K562 (cell line): ENCODE results near the gene CHRNG. TPM values are rescaled to one million over a fixed set of nuclear protein-coding genes. Genes with fewer than 3 reads are reported as not detected.

Source experiments
- ATAC-seq: fragments of 200-7000 bp; cut with Tn5 transposase; 3 replicates; pipeline ENCODE4 v1.9.1; 2020; ENCODE audit warnings: moderate library complexity
- BruUV-seq: library from RNA; stranded (reverse); fragments of 400-500 nt; replicated peaks from 2 replicates; lab custom pipeline; 2021; lab: Mats Ljungman, UMichigan
- CTCF ChIA-PET: fragments of 300-600 bp; formaldehyde crosslinking; extraction: SDS; loops from one replicate; lab custom pipeline; 2021; ENCODE audit warnings: low intra/inter-chr PET ratio; lab: Yijun Ruan, JAX
- POLR2A ChIA-PET: fragments of 300-600, 350-650 bp; sonication (Branson Sonifier 250); formaldehyde crosslinking; extraction: SDS; loops from one replicate; lab custom pipeline; 2021; ENCODE audit warnings: antibody characterized with exemption, inconsistent platforms; lab: Yijun Ruan, JAX
- DNase-seq, 4 experiments: peaks; one replicate each; pipeline versions ENCODE4 v3.0.0 to v3.0.0-alpha.2; 2011 to 2018; ENCODE audit warnings: low spot score in 3 of 4, mixed read lengths in 3 of 4; ENCODE audit errors: extremely low read depth in 1 of 4
- FAIRE-seq: peaks from 2 replicates; lab custom pipeline; 2011; peaks lifted over from hg19 to GRCh38; lab: Jason Lieb, UNC
- H2AFZ ChIP-seq: 2 replicates; pipeline ENCODE4 v1.6.0; 2011; ENCODE audit warnings: low read depth, low read length, control low read depth, inconsistent platforms
- H3K27ac ChIP-seq: fragments of 200-600 bp; 3 replicates; pipeline ENCODE4 v1.8.0; 2011; ENCODE audit warnings: low read depth, mild to moderate bottlenecking, control low read depth, inconsistent platforms, low read length, moderate library complexity, mixed read lengths; ENCODE audit errors: extremely low read depth
- H3K27me3 ChIP-seq, 2 experiments: fragments of 300-600 bp in 1 of 2; 2 replicates in 1 of 2; 3 replicates in 1 of 2; pipeline versions ENCODE4 v1.6.0 to v1.8.0; 2011; ENCODE audit warnings: inconsistent platforms in 2 of 2, low read length in 2 of 2, mild to moderate bottlenecking in 1 of 2, mixed read lengths in 1 of 2, moderate library complexity in 1 of 2; ENCODE audit not compliant: control insufficient read depth in 2 of 2, insufficient read depth in 2 of 2
- H3K36me3 ChIP-seq: fragments of 300-600 bp; 3 replicates; pipeline ENCODE4 v1.8.0; 2011; ENCODE audit warnings: mild to moderate bottlenecking, low read length, inconsistent platforms; ENCODE audit not compliant: control insufficient read depth, insufficient read depth
- H3K4me1 ChIP-seq, 2 experiments: fragments of 200-600 bp in 1 of 2; replicated peaks in 1 of 2; 2 replicates in 1 of 2; 3 replicates in 1 of 2; pipeline versions ENCODE4 v1.5.1 to v1.8.0; 2011; ENCODE audit warnings: inconsistent platforms in 2 of 2, low read length in 2 of 2, mild to moderate bottlenecking in 1 of 2, mixed read lengths in 1 of 2, moderate library complexity in 1 of 2; ENCODE audit not compliant: control insufficient read depth in 2 of 2, insufficient read depth in 2 of 2
- H3K4me2 ChIP-seq: 2 replicates; pipeline ENCODE4 v1.6.1; 2011; ENCODE audit warnings: low read length, control low read depth, inconsistent platforms, mixed read lengths; ENCODE audit not compliant: insufficient read depth
- H3K4me3 ChIP-seq: fragments of 200-600 bp; sonication (generic), shearing (Covaris generic); 2 replicates; pipeline ENCODE4 v1.5.1; 2016; ENCODE audit warnings: control low read depth, inconsistent platforms
- H3K79me2 ChIP-seq: fragments of 200-600 bp; 3 replicates; pipeline ENCODE4 v1.8.0; 2011; ENCODE audit warnings: low read length, inconsistent platforms; ENCODE audit not compliant: control insufficient read depth, insufficient read depth
- H3K9ac ChIP-seq, 2 experiments: 2 replicates each; pipeline versions ENCODE4 v1.6.0 to v1.6.1; 2011; ENCODE audit warnings: low read depth in 2 of 2, low read length in 2 of 2, control low read depth in 1 of 2, inconsistent platforms in 1 of 2, mild to moderate bottlenecking in 1 of 2, mixed read lengths in 1 of 2; ENCODE audit not compliant: insufficient read depth in 1 of 2
- H3K9me1 ChIP-seq: one replicate; pipeline ENCODE4 v1.6.0; 2011; ENCODE audit warnings: inconsistent platforms, mild to moderate bottlenecking, low read length, moderate library complexity; ENCODE audit not compliant: control insufficient read depth, insufficient read depth
- H3K9me3 ChIP-seq: replicated peaks from 2 replicates; pipeline ENCODE4 v1.5.1; 2011; ENCODE audit warnings: low read depth, low read length, inconsistent platforms; ENCODE audit not compliant: control insufficient read depth, insufficient read depth
- H4K20me1 ChIP-seq: replicated peaks from 2 replicates; pipeline ENCODE4 v1.6.1; 2011; ENCODE audit warnings: low read length, inconsistent platforms, mixed read lengths; ENCODE audit not compliant: control insufficient read depth, insufficient read depth
- ELF2 ChIP-seq: fragments of 250-450 bp; sonication (Bioruptor Pico); IDR thresholded peaks from 2 replicates; pipeline ENCODE4 v1.5.0; 2021; ENCODE audit warnings: mild to moderate bottlenecking
- POLR2AphosphoS5 ChIP-seq: IDR thresholded peaks from 2 replicates; pipeline ENCODE4 v1.6.1; 2011; ENCODE audit warnings: mild to moderate bottlenecking, low read depth, low read length, moderate library complexity; ENCODE audit not compliant: control insufficient read depth, insufficient read depth
- POLR2G ChIP-seq: fragments of 200-400 bp; formaldehyde crosslinking; IDR thresholded peaks from 2 replicates; pipeline ENCODE4 v1.6.1; 2017; ENCODE audit warnings: low read depth, mild to moderate bottlenecking, antibody characterized with exemption, low read length, moderate library complexity
- SMAD4 ChIP-seq: fragments of 250-450 bp; sonication (Bioruptor Pico); conservative IDR thresholded peaks from 2 replicates; pipeline ENCODE4 v1.8.0; 2021; ENCODE audit warnings: inconsistent platforms, mild to moderate bottlenecking, moderate library complexity
- ZFPM2 ChIP-seq: fragments of 250-450 bp; sonication (Bioruptor Pico); IDR thresholded peaks from 2 replicates; pipeline ENCODE4 v1.5.1; 2022; ENCODE audit warnings: mild to moderate bottlenecking
- WGBS: fragments of 100-300 bp; shearing (Covaris generic); methylation state at CpG from one replicate; pipeline ENCODE4 v1.1.6; 2016; ENCODE audit warnings: low coverage, mixed read lengths; ENCODE audit not compliant: insufficient coverage; ENCODE audit errors: missing lambda C conversion rate; 5-methylcytosine and 5-hydroxymethylcytosine counted together
- in situ Hi-C: fragments of 300-500 bp; cut with MboI; formaldehyde crosslinking; loops from 4 replicates; pipeline ENCODE4 v1.15.0; 2018; ENCODE audit warnings: inconsistent platforms, mixed read lengths
- intact Hi-C: fragments of 100-400 bp; cut with micrococcal nuclease; formaldehyde crosslinking; loops from 2 replicates; pipeline ENCODE4 v1.14.2; 2022
- polyA plus RNA-seq, 8 experiments: library from polyadenylated mRNA; depleted of rRNA in 4 of 8; stranded (reverse) in 5 of 8; unstranded in 3 of 8; fragments of >200 nt; fragmentation: Nextera tagmentation in 2 of 8; fragmentation: Illumina TruSeq in 1 of 8; extraction: Ambion mirVana in 2 of 8; extraction: Trizol in 1 of 8; gene quantifications; 2 replicates each; pipeline versions ENCODE4 v1.2.1 to v1.2.3, GENCODE V29; 2011 to 2014; ENCODE audit warnings: inconsistent platforms in 1 of 8, missing spikeins in 1 of 8
- total RNA-seq, 7 experiments: library from RNA; depleted of rRNA in 6 of 7; stranded (reverse); fragments of >200 nt in 6 of 7; fragmentation: Illumina TruSeq in 2 of 7; extraction: Trizol in 2 of 7; gene quantifications; 2 replicates each; pipeline versions ENCODE4 v1.2.1 to v1.2.3, GENCODE V29; 2011 to 2021; ENCODE audit warnings: low replicate concordance in 1 of 7
- TF ChIP-seq, protein P1 (sequence below): IDR thresholded peaks from 2 replicates; pipeline ENCODE4 v1.6.1; 2014; ENCODE audit warnings: antibody characterized with exemption

Gene CHRNG
- total and polyA plus RNA-seq, 9 of the 15 experiments (the other 6 are each of a cell fraction or from before 2014, with no cell fraction given) = not detected

GRCh38 chr2:232538671-232539070, 821 bp upstream of the CHRNG start (continued):
- TF ChIP-seq, protein P1, sequence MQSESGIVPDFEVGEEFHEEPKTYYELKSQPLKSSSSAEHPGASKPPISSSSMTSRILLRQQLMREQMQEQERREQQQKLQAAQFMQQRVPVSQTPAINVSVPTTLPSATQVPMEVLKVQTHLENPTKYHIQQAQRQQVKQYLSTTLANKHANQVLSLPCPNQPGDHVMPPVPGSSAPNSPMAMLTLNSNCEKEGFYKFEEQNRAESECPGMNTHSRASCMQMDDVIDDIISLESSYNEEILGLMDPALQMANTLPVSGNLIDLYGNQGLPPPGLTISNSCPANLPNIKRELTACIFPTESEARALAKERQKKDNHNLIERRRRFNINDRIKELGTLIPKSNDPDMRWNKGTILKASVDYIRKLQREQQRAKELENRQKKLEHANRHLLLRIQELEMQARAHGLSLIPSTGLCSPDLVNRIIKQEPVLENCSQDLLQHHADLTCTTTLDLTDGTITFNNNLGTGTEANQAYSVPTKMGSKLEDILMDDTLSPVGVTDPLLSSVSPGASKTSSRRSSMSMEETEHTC = no peak
- no peak for TF ChIP-seq POLR2AphosphoS5
- no peak for TF ChIP-seq ZFPM2 (CRISPR knock-in tag)
- no peak for TF ChIP-seq SMAD4 (CRISPR knock-in tag)
- TF ChIP-seq, all 486 proteins: peak for 0

GRCh38 chr2:232540441-232541041, 1.0 kb downstream of the CHRNG start:
- H4K20me1 ChIP-seq = no peaks in the 10 kb centered on the region
- no peak for ATAC-seq
- H3K9me1 ChIP-seq = no peaks in the 10 kb centered on the region
- POLR2A ChIA-PET = interaction anchor here (1.2 kb wide), 1 partner anchor 76 kb away, joined by 3 read pairs; no protein-coding TSS in a partner anchor
- DNase-seq = peak in 1 of 4 experiments; percentile 14
- TF ChIP-seq POLR2G = peak; percentile 61
- no peak for TF ChIP-seq ELF2
- TF ChIP-seq, all 486 proteins: peak for 1
- Histone ChIP-seq H3K9me3 (no peaks in the 10 kb centered on the region), H3K36me3 (no peaks in the 10 kb centered on the region), H2AFZ (no peak overlapping the region), H3K27ac (no peak overlapping the region), H3K4me1 (peaks cover 0 to 35% of the 10 kb centered on the region in 2 experiments; a peak in 2 of 5 replicates), H3K9ac (no peak overlapping the region; a peak in 1 of 4 replicates), H3K79me2 (no peaks in the 10 kb centered on the region), H3K4me3 (no peak overlapping the region), H3K27me3 (no peaks in the 10 kb centered on the region), H3K4me2 (no peak overlapping the region)
- in situ Hi-C loops (no loop called here), intact Hi-C loops (no loop called here)
- CTCF ChIA-PET = no interaction called here
- 47% methylated on average over 8 of the region's 17 CpGs for WGBS
- BruUV-seq = no TSS peak
- FAIRE-seq = no peak
